ENCODE measurements around the gene HDAC9.
"Not testable (repeated sequence)": the region's sequence is repeated elsewhere in the genome, so short reads cannot be mapped to it uniquely, and the experiment has no call there.

Gene HDAC9

DNA sequence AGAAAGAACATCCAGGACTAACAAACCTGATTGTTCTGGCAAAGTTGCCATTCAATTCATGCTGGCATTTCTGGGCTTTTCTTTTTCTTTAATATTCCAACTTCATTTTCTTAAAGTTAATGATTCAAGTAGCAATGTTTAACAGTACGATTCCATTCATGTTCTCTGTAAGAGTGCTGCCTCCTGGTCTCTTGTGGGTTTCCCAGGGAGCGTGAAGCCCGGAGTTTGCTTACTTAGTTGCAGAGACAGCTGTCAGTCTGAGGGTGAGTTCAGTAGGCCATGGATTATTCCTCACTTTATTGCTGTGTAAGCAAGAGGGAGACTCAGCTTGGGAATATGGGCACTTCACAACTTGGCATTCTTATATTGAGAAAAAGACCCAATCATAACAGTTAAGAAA, 479.7 kb downstream of the HDAC9 start:
- DNase-seq (ENCODE audit: low spot score), result no peak

DNA sequence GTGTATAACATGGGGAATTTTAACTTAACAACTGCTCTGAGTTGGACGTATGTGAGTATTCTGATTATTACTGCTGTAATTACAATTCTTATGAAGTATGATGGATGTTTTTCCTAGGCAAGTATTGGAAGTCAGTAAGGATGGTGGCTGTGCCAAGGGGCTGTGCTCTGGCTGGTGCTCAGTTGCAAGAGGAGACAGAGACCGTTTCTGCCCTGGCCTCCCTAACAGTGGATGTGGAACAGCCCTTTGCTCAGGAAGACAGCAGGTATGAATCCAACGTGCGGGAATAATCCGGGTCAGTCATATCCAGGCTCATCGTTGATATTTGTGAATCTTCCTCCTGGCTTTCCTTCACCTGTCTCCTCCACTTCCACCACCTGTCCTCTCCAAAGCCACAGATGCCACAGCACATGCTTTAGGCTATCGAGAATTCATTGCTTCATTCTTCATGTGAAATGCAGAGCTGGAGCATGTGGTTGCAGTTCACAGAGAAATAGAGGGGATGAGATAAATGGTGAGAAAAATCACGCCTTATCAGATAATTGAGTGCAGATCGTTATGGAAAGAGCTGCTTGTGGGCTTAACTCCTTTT, 480.2 kb downstream of the HDAC9 start:
- DNase-seq (ENCODE audit: low spot score), result no peak

- no peak for DNase-seq (ENCODE audit: low spot score)
Measured at GRCh38 chr7:18976715-18977471, 481.3 kb downstream of the HDAC9 start.

- no peak for DNase-seq (ENCODE audit: low spot score)
Measured at GRCh38 chr7:18978108-18978495, 482.6 kb downstream of the HDAC9 start.

DNA sequence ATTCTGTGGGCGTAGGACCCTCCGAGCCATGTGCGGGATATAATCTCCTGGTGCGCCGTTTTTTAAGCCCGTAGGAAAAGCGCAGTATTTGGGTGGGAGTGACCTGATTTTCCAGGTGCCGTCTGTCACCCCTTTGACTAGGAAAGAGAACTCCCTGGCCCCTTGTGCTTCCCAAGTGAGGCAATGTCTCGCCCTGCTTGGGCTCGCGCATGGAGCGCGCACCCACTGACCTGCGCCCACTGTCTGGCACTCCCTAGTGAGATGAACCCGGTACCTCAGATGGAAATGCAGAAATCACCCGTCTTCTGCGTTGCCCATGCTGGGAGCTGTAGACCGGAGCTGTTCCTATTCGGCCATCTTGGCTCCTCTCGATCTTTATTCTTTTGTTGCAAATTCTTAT, 495.2 kb downstream of the HDAC9 start:
- DNase-seq (ENCODE audit: low spot score), result not testable (repeated sequence)

DNA sequence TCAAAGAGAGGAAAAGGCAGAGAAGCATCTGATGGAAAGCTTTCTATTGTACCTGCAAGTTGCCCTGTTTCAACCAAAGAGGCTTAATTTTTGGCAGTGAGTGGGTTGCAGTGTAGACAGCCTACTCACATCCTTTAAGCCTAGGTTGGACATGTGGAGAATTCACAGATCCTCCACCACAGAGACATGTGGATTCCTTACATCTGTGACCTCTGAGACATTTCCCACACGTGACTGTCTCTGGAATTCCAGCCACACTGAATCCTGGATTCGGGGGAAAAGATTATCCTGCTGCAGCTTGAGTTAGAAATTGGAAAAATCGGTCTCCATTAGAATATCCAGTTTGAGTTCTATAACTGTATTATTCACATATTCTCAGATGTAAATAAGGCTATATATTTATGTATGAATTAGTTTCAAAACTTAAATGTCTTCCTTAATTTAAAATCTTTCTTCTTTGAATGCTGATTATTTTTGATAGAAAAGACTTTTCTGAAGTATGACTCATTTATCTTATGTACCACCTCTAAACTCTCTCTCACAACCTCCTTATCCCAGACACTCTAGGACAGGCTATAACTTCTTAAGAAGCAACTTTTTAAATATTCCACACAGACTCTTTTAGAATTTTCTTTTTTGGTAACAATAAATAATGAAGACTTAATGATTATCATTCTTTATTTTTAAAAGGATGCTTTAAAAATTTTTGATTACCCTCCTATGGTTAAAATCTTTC, 498.6 kb downstream of the HDAC9 start:
- DNase-seq (ENCODE audit: low spot score), result no peak

GRCh38 chr7:18995270-18995671, 499.7 kb downstream of the HDAC9 start:
- no peak for DNase-seq (ENCODE audit: low spot score)

DNA sequence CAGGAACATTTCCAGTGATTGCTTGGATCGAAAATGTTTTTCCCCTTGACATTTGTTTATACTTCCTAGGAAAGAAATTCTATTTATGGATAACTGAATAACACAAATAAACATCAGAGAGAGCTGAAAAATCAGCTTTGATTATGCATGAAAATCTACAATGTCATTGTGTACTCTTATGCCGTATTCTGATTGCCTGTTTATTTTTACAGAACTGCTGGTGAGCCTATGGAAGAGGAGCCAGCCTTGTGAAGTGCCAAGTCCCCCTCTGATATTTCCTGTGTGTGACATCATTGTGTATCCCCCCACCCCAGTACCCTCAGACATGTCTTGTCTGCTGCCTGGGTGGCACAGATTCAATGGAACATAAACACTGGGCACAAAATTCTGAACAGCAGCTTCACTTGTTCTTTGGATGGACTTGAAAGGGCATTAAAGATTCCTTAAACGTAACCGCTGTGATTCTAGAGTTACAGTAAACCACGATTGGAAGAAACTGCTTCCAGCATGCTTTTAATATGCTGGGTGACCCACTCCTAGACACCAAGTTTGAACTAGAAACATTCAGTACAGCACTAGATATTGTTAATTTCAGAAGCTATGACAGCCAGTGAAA, 500.4 kb downstream of the HDAC9 start:
- no peak for DNase-seq (ENCODE audit: low spot score)

GRCh38 chr7:18996583-18996982, 501.0 kb downstream of the HDAC9 start:
- no peak for DNase-seq (ENCODE audit: low spot score)

DNA sequence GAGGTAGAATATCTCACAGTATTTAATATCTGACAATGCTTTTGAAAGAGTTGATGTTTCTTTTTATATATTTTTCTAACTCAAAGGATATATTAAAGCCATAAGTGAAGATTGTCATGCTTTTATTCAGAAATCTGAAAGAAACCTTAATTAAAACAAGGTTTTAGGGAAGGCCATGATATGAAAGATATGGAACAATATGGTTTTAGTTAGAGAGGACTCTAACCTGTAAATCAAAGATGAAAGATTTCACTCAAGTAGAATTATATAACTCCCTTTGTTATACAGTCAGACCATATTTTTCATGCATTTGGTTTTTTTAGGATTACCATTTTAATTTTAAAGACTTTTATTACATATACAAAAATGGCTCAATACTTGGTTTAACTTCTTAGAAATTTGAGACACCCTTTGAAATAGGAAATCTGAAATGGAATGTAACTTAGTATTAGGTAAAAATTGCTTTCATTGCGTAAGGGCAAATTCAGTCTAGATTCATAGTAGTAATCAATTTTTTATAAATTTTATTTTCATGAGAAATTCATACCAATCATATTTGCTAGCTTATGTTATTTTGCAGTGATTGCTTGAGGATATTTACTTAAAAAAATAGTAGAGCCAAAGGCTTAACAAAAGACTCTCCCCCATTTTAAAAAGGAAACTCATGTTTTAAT, 502.1 kb downstream of the HDAC9 start:
- no peak for DNase-seq (ENCODE audit: low spot score)

GRCh38 chr7:19000410-19000809, 504.9 kb downstream of the HDAC9 start:
- DNase-seq (ENCODE audit: low spot score), result no peak

DNA sequence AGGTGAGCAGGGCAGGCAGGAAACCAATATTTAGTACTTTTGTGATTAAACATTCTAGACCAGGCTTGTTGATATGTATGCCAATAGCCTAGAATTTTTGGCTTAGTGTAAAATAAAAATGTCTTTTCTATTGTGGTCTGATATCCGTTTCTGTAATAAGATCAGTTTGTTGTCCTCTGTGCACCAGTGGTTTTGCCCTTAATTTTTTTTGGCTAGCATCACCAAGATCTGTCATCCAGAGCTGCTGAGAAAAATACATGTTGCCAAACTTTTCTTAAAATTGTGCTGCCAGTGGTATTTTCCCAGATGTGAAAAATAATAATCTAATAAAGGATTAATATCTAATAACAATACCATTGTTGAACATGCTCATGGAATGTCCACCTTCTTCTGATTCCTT, 506.3 kb downstream of the HDAC9 start:
- DNase-seq (ENCODE audit: low spot score), result no peak

- no peak for DNase-seq (ENCODE audit: low spot score)
Measured at GRCh38 chr7:19009241-19009935, 513.8 kb downstream of the HDAC9 start.

GRCh38 chr7:19009936-19010280, 514.4 kb downstream of the HDAC9 start:
- DNase-seq (ENCODE audit: low spot score), result no peak

DNA sequence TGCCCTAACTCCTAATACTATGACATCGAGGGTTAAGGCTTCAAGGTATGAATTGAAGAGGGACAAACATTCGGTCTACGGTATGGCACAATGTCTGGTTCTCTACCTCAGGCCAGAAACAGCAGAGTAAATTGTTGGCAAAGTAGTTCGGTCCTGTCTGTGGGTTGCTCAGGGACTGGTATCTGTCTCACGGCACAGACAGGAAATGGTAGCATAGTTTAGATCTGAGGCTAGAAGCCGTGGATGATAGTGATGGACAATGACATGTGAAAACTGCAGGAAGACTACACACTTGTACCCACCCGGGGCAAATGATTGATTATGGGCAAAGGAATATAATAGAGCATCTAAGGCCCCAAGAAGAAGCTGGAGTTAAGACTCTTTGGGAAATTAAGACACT, 515.7 kb downstream of the HDAC9 start:
- no peak for DNase-seq (ENCODE audit: low spot score)

- no peak for DNase-seq (ENCODE audit: low spot score)
Measured at GRCh38 chr7:19015098-19015497, 519.5 kb downstream of the HDAC9 start.

- DNase-seq (ENCODE audit: low spot score), result no peak
Measured at GRCh38 chr7:19016140-19016539, 520.6 kb downstream of the HDAC9 start.

GRCh38 chr7:19017374-19017773, 521.8 kb downstream of the HDAC9 start:
- DNase-seq (ENCODE audit: low spot score), result no peak

- DNase-seq (ENCODE audit: low spot score), result no peak
Measured at GRCh38 chr7:19020062-19020461, 524.5 kb downstream of the HDAC9 start.

DNA sequence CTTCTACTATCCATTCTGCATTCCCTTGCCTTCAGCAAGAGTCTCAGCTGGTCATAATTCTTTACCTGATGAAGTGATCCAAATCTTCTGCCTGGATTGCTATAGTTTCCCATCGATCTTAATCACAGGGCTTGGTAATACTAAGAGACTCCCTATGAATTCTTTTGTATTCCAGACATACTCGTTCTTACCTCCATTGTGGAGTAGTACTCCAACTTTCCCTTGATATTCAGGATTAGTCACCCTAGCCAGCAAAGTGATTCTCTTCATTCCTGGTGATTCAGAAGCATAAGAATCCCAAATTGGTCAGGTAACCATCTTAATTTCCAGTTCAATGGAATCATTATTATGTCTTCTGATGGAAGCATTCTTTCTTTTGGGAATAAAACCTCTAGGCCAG, 525.2 kb downstream of the HDAC9 start:
- no peak for DNase-seq (ENCODE audit: low spot score)

DNA sequence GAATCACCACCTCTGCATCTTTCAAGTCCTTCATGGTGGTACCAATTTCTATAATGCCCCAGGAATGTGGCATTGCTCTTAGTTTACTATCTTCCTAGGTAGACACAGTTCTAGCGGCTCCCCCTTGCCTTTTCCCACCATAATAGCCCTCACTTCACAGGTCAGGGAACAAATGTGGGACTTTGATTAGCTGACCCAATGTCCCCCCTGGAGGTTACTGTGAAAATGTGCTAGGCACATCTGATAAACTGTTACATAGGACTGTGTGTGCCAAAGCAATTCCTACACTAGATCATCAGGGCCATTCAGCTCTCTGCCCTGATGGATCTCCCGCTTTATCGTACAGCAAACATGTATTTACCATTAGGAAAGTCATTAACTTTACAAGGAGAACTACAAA, 527.9 kb downstream of the HDAC9 start:
- DNase-seq (ENCODE audit: low spot score), result no peak

DNA sequence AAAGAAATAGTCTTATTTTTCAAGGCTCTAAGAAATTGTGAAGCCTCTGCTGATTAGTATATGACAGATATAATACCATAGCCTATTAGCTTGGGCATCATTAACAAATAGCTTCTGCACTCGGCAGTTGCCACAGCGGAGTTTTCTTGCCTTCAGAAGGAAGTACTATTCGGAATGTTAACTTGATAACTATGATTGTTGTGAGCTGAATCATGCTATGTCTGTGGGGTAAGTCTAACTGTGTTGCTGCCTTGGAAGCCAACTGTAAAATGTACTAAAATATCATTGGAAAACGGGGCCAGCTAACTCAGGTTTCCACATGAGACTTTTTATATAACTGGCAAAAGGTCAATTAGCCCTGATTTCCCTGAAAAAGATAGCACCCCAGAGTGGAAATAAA, 528.7 kb downstream of the HDAC9 start:
- no peak for DNase-seq (ENCODE audit: low spot score)
